Colonic mucosa (tissue), 4 donors: ENCODE results near the gene NOVA2. TPM values are rescaled to one million over a fixed set of nuclear protein-coding genes. Genes with fewer than 3 reads are reported as not detected.

Experiments used
- DNase-seq: peaks from one replicate; pipeline ENCODE4 v3.0.0-alpha.2; 2020
- H3K27ac ChIP-seq: fragments of 200-600 bp; one replicate; pipeline ENCODE4 v1.8.0; 2021
- H3K27me3 ChIP-seq: fragments of 200-600 bp; one replicate; pipeline ENCODE4 v1.8.0; 2021
- H3K36me3 ChIP-seq: fragments of 200-600 bp; one replicate; pipeline ENCODE4 v1.8.0; 2021
- H3K4me1 ChIP-seq: fragments of 200-600 bp; one replicate; pipeline ENCODE4 v1.8.0; 2021; ENCODE audit warnings: mild to moderate bottlenecking
- H3K4me3 ChIP-seq: fragments of 200-600 bp; one replicate; pipeline ENCODE4 v1.8.0; 2021
- H3K9ac ChIP-seq, 2 donors: one replicate each; pipeline ENCODE4 v1.7.0; 2013; ENCODE audit warnings: control low read depth in 2 of 2, low read depth in 2 of 2, low read length in 2 of 2
- H3K9me3 ChIP-seq: fragments of 200-600 bp; one replicate; pipeline ENCODE4 v1.8.0; 2021
- intact Hi-C: fragments of 100-400 bp; cut with DNase I; formaldehyde crosslinking; loops from one replicate; pipeline ENCODE4 v1.14.1; 2022
- total RNA-seq, 2 donors: library from RNA; stranded (reverse); fragmentation: NEBNext Ultra II Directional in 1 of 2; extraction: Animal tissue kit (Norgen Biotek cat#: 25700) in 1 of 2; gene quantifications; one replicate each; pipeline ENCODE4 v1.2.1, GENCODE V29; 2021
- TF ChIP-seq, protein P1 (sequence below): fragments of 200-600 bp; IDR thresholded peaks from one replicate; pipeline ENCODE4 v1.8.0; 2022; ENCODE audit warnings: antibody characterized with exemption, mild to moderate bottlenecking
- donor health status: healthy.
- donor health status: DM: no; HTN: no; CAD: no.
- donor health status: DM: no; HTN: no; CAD: no.

The NOVA2 gene
- total RNA-seq, 2 donors from 2014 or later: 0.72 to 1.1 TPM

DNA sequence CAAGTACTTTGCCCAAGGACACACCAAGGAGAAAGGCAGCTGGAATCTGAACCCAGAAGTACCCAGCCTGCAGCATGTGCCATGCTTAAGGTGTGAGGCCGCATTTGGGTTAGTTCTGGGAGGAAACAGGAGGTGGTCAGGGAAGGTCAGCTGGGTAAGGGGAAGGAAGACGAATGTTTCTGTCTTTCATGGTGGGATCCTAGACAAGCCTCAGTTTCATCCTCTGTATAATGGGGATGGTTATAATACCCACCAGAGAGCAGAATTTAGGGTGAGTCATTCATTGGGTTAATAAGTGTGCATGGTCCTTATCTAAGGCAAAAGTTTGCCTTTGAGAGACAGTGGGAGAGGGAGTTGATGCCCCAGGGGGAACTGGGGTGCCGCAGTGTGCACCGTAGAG lies 25.2 kb upstream of the NOVA2 start:
- TF ChIP-seq, protein P1, sequence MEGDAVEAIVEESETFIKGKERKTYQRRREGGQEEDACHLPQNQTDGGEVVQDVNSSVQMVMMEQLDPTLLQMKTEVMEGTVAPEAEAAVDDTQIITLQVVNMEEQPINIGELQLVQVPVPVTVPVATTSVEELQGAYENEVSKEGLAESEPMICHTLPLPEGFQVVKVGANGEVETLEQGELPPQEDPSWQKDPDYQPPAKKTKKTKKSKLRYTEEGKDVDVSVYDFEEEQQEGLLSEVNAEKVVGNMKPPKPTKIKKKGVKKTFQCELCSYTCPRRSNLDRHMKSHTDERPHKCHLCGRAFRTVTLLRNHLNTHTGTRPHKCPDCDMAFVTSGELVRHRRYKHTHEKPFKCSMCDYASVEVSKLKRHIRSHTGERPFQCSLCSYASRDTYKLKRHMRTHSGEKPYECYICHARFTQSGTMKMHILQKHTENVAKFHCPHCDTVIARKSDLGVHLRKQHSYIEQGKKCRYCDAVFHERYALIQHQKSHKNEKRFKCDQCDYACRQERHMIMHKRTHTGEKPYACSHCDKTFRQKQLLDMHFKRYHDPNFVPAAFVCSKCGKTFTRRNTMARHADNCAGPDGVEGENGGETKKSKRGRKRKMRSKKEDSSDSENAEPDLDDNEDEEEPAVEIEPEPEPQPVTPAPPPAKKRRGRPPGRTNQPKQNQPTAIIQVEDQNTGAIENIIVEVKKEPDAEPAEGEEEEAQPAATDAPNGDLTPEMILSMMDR: no peak
- Histone ChIP-seq H3K36me3 (no peaks in the 10 kb centered on the region), H3K4me3 (no peak overlapping the region), H3K27me3 (no peaks in the 10 kb centered on the region), H3K9me3 (no peaks in the 10 kb centered on the region), H3K9ac (no peak overlapping the region), H3K4me1 (no peaks in the 10 kb centered on the region), H3K27ac (no peak overlapping the region)
- intact Hi-C loops: no loop called here
- DNase-seq: no peak

DNA sequence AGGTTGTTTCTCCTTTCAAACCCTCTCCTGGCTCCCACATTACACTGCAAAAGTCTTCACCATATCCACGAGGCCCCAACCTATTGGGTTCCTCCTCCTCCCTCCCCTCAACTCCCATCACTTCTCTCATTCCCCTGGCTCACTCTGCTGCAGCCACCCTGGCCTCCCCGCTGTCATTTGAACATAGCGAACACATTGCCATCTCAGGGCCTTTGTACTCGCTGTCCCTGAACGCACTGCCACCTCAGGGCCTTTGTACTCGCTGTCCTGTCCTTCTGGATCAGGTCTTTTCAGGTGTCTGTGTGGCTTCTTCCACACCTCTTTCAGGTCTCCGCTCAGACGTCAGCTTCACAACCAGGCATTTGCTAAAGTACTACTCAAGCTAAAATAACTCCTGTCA lies 23.3 kb upstream of the NOVA2 start:
- Histone ChIP-seq H3K4me1 (no peaks in the 10 kb centered on the region), H3K27me3 (no peaks in the 10 kb centered on the region), H3K9me3 (no peaks in the 10 kb centered on the region), H3K36me3 (no peaks in the 10 kb centered on the region), H3K9ac (no peak overlapping the region), H3K4me3 (no peak overlapping the region), H3K27ac (no peak overlapping the region)
- TF ChIP-seq, protein P1: no peak
- DNase-seq: no peak
- intact Hi-C loops: no loop called here

DNA sequence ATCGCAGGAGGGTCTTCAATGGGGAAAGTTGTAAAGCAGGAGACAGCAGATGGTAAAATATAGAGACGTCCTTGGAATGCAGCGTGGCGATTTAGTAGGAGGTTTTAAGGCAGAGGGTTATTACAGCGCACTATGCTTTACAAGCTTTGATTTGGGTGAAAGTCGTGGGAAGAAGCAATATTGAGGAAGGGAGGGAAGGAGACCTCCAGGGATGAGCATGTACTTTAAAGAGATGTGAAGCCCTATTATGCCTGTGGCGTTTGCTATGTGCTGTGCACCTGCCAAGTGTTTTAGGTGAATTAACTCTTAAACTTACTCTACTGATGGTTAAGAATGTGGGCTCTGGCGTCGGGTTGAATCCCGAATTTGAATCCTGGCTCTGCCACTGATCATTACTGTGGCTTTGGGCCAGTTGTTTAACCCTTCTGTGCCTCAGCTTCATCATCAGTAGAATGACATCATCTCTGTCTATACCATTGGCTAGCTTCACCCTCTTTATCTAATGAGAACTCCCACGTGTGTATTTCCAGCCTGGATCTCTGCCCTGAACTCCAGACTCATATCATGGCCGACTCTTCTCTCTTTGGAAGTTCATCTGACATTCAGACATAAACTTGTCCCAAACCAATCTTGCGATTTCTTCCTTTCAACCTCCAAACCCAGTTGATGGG lies 22.2 kb upstream of the NOVA2 start:
- no peaks in the 10 kb centered on the region for H3K27me3 ChIP-seq
- no peaks in the 10 kb centered on the region for H3K9me3 ChIP-seq
- H3K9ac ChIP-seq: peak overlapping the region; percentile 89 to 90
- DNase-seq: no peak
- TF ChIP-seq, protein P1: no peak
- intact Hi-C loops: no loop called here
- peak overlapping the region; percentile 87 for H3K4me3 ChIP-seq
- no peaks in the 10 kb centered on the region for H3K4me1 ChIP-seq
- no peaks in the 10 kb centered on the region for H3K36me3 ChIP-seq
- peak overlapping the region; percentile 45 for H3K27ac ChIP-seq

DNA sequence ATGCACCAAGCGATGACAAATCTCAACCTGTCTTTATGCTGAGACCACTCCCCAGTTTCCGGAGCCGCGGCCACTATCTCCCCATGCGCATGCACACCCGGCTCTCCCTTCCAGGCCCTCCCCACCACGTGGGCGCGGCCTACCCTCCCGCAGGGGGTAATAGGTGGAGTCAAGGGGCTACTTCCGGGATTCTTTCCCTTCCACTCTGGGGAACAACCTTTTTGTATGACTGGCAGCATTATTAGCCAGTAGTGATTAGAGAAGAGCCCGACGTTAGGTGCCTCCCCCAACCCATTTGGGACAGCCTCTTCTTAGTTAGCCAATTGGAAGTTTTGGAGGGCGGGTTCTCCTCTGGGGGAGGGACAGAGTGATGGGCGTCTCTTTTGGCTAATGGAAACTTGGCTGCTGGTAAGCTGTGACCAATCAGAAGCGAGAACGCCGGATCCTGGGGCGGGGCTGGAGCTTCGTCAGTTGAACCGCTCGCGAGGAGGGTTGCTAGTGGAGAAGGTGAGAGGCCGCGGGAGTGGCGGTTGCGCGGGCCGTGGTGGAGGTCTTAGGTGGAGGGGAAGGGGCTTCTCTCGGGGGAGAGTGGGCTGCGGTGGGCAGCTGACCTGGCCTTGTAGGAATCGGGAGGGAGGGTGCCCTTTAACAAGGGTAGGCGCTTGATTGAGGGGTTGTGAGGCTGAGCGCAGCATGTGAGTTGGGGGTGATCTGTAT lies 21.5 kb upstream of the NOVA2 start, which contains the start of gene CCDC61:
Gene CCDC61, plus strand, starts transcription at position 470 of the 717 bp plus-strand sequence. CDS start 7,552 bp downstream, outside the sequence.
- intact Hi-C loops: no loop called here
- DNase-seq: peak; percentile 97
- TF ChIP-seq, protein P1: no peak

DNA sequence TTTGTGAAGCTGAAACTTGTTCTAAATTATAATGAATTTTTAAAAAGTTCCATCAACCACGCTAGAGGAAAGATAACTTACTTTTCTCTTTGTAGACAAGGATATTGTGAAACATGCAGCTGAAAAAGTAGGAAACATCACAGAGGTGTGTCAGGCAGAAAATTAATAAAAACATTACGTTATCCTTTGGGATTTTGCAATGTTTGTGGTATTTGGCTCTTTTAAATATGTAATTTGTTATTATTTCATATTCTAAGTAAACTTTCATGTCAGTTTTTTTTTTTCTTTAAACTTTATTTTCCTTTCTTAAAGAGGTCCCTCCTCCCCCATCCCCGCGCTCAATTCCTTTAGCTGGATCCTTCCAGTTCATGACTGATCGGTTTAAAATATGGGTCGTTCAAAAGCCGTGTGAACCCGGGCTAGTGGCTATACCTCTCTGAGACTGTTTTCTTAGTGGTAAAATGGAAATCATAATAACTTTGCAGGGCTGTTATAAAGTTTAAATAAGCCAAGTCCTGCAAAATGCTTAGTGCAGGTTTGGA lies 20.9 kb upstream of the NOVA2 start:
- H3K27ac ChIP-seq: no peak overlapping the region
- intact Hi-C loops: no loop called here
- peak overlapping the region; percentile 36 for H3K4me3 ChIP-seq
- H3K36me3 ChIP-seq: no peaks in the 10 kb centered on the region
- TF ChIP-seq, protein P1: no peak
- H3K27me3 ChIP-seq: no peaks in the 10 kb centered on the region
- H3K9me3 ChIP-seq: no peaks in the 10 kb centered on the region
- no peaks in the 10 kb centered on the region for H3K4me1 ChIP-seq
- H3K9ac ChIP-seq: peak overlapping the region in 1 of 2 donors; percentile 55
- no peak for DNase-seq

More for the DNA sequence above, 21.5 kb upstream of the NOVA2 start, which contains the start of gene CCDC61:
- Histone ChIP-seq H3K9me3 (no peaks in the 10 kb centered on the region), H3K27me3 (no peaks in the 10 kb centered on the region), H3K36me3 (no peaks in the 10 kb centered on the region), H3K4me3 (peak within 1 kb of the TSS; percentile 87), H3K9ac (peak within 1 kb of the TSS; percentile 89 to 90), H3K4me1 (no peaks in the 10 kb centered on the region), H3K27ac (peak within 1 kb of the TSS; percentile 45)
